GM12801 (cell line): Measurements from ENCODE around the gene KBTBD8.

ENCODE experiments used
- TF ChIP-seq, protein P1 (sequence below): IDR thresholded peaks from one replicate; pipeline ENCODE4 v1.5.1; 2011; ENCODE audit warnings: control low read depth; ENCODE audit not compliant: insufficient read length; ENCODE audit errors: extremely low read depth

Gene KBTBD8

DNA sequence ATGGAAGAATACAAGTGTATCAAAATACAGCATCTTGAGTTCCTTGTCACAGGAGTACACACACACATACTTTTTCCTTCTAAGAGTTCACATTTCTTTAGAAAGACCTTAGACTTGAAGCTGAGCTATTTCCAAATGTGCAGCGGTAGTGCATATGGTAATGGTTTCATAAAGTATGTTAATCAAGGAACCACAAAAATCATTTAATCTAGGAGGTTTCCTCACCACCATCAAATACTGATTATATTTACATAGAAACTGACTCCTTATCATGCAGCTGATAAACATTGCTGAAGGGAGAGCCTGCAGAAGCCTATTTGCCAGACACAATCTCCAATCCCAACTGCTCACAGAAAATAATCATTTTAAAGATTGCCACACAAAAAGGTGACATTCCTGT is 40.0 kb upstream of the KBTBD8 start:
- TF ChIP-seq, protein P1, sequence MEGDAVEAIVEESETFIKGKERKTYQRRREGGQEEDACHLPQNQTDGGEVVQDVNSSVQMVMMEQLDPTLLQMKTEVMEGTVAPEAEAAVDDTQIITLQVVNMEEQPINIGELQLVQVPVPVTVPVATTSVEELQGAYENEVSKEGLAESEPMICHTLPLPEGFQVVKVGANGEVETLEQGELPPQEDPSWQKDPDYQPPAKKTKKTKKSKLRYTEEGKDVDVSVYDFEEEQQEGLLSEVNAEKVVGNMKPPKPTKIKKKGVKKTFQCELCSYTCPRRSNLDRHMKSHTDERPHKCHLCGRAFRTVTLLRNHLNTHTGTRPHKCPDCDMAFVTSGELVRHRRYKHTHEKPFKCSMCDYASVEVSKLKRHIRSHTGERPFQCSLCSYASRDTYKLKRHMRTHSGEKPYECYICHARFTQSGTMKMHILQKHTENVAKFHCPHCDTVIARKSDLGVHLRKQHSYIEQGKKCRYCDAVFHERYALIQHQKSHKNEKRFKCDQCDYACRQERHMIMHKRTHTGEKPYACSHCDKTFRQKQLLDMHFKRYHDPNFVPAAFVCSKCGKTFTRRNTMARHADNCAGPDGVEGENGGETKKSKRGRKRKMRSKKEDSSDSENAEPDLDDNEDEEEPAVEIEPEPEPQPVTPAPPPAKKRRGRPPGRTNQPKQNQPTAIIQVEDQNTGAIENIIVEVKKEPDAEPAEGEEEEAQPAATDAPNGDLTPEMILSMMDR, result no peak

DNA sequence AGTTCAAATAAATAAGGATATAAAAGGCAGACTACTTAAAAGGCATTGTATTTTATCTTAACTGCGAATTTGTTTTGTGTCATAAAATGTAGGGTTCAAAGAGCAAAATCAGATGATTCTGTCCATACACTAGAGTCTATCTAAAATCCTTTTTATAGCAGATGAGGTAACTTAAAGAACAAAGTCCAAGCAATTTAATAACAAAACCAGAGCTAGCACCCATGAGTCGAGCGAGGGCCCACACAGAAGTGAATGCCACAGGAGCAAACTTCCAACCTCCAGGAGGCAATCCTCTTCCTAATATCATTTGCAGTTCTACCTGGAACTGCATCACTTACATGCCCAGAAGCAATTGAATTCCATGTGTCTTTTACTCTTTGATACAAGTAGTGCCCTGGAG is 35.4 kb upstream of the KBTBD8 start:
- TF ChIP-seq, protein P1, result no peak

DNA sequence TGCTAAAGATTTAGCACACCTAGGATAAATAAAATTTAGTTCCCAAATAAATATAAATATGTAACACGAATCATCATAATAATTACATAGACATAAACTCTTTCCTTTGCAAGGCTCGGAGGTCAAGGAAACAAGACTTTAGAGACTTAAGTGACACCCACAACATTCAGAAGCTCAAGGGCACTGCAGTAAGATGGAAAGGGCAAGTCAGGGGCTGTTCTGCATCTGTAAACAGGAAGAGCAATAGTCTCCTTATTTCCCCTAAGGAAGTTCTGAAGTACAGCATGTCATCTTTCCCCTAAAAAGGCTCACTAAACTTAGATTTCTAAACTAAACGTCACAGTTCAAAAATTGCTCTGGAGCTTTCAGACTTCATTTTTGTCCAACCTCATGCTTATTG is 26.9 kb upstream of the KBTBD8 start:
- TF ChIP-seq, protein P1, result no peak

DNA sequence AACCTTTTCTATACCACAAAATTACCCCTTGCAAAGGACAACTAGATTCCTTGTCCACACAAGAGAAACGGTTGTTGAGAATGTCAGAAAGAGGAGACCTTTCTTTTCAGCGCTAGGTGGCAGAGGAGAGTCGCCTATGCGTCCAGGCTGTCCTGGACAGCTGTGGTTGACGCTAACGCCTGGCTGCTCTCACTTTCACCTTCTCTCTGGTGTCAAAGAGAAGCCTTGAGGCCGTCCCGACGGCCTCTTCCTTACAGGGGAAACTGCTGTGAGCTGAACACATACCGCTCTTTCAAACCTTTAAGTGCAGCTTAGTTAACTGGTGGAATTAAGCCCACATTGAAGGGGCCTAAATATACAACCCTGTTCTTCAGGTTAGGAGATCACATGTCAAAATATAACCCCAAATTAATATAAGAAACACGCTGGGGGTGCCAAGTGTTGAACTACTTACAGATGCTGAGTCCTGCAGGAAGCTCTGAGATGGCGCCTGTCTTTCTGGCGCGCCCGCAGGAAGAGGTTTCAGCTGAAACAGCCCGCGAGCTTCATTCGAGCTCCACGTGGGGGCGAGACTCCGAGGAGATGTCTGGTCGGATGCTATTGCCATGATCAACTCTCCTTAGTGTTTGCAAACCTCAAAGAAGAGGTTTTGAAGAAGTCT is 26.1 kb upstream of the KBTBD8 start:
- TF ChIP-seq, protein P1, result peak; percentile 48

DNA sequence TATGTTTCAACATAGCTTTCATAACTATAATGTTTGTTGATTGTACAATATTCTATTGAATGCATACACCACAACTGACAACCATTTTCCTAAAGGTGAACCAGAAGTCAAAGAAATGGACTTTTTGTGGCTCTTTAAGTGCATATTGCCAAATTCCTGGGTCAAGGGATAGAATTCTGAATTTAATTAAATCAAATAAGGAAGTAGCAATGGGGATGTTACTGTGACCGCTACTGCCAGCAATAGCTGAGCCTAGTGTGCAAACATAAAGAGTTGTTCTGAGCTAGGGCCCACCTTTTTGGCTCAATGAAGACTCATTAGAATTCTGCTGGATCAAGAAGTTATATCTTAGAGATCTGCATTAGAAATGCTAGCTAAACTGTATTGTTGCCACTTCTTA is 17.3 kb upstream of the KBTBD8 start:
- TF ChIP-seq, protein P1, result no peak

DNA sequence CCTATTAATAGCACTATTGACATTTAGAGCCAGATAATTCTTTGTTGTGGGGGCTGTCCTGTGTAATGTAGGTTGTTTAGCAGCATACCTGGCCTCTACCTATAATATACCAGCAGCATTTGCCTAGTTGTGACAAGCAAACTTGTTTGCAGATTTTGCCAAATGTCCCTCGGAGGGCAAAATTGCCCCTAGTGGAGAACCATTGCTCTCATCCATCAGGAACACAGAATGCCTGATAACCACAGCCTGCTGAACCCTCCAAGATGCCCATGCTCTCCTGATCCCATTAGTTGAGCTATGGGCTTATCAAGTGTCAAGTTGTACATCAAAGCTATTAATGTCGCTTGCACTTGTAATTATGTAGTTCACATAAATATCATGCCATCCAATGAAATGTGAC is 15.0 kb upstream of the KBTBD8 start:
- TF ChIP-seq, protein P1, result no peak

DNA sequence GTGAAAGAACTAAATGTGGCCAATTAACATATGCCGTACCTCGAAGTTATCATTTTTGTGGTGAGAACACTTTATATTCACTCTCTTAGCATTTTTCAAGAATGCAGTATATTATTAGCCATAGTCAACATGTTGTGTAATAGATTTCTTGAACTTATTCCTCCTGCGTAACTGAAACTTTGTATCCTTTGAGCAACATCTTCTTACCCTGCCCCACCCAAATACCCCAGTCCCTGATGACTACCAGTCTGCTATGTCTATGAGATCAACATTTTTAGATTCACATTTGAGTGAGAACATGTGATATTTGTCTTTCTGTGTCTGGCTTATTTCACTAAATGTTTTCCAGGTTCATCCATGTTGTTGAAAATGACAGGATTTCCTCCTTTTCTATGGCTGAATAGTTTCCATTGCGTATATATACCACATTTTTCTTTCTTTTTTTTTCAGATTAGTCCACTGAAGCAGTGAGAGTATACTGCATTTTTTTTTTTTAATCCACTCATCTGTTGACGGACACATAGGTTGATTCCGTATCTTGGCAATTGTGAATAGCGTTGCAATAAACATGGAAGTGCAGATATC is 12.7 kb upstream of the KBTBD8 start:
- TF ChIP-seq, protein P1, result no peak

GRCh38 chr3:66986406-66986805 is 11.7 kb upstream of the KBTBD8 start:
- TF ChIP-seq, protein P1, result no peak
